Stimulated activated CD8-positive, alpha-beta memory T cell treated with anti-CD3 and anti-CD28 coated beads, Interleukin-2, amount 100 ng/mL, for 48 hours (primary cell): ENCODE data around the gene SERPINE1.
"Not testable (repeated sequence)": the region's sequence is repeated elsewhere in the genome, so short reads cannot be mapped to it uniquely, and the experiment has no call there.

Source experiments
- DNase-seq, 2 donors: peaks; one replicate each; pipeline ENCODE4 v3.0.0-alpha.2; 2020; ENCODE audit warnings: low read depth in 2 of 2

SERPINE1 gene

GRCh38 chr7:101122933-101123702 lies 3.8 kb upstream of the SERPINE1 start:
- DNase-seq, result no peak

GRCh38 chr7:101123703-101124068 lies 3.2 kb upstream of the SERPINE1 start:
- DNase-seq, result no peak

- no peak for DNase-seq
Observed at GRCh38 chr7:101124376-101125056, 2.4 kb upstream of the SERPINE1 start.

GRCh38 chr7:101125989-101126650 lies 784 bp upstream of the SERPINE1 start:
- no peak for DNase-seq

GRCh38 chr7:101127460-101128039 lies 646 bp downstream of the SERPINE1 start:
- DNase-seq, result no peak

GRCh38 chr7:101128040-101128834 lies 1.3 kb downstream of the SERPINE1 start:
- DNase-seq, result no peak

- DNase-seq, result no peak
Observed at GRCh38 chr7:101129603-101130117, 2.8 kb downstream of the SERPINE1 start.

GRCh38 chr7:101132626-101133600 lies 6.0 kb downstream of the SERPINE1 start:
- not testable (repeated sequence) for DNase-seq

GRCh38 chr7:101133621-101134398 lies 6.9 kb downstream of the SERPINE1 start:
- no peak for DNase-seq

GRCh38 chr7:101134399-101134980 lies 7.6 kb downstream of the SERPINE1 start:
- DNase-seq, result no peak

GRCh38 chr7:101137651-101138212 lies 10.8 kb downstream of the SERPINE1 start:
- no peak for DNase-seq

- peak; percentile 76 to 84 for DNase-seq
Observed at GRCh38 chr7:101138213-101138870, 11.4 kb downstream of the SERPINE1 start.

GRCh38 chr7:101140339-101140699 lies 13.4 kb downstream of the SERPINE1 start:
- DNase-seq, result no peak

- no peak for DNase-seq
Observed at GRCh38 chr7:101140746-101141382, 14.0 kb downstream of the SERPINE1 start.

- no peak for DNase-seq
Observed at GRCh38 chr7:101151908-101152651, 25.2 kb downstream of the SERPINE1 start.

GRCh38 chr7:101153969-101154692 lies 27.2 kb downstream of the SERPINE1 start, which contains the start of gene AP1S1:
TSS of gene AP1S1 (plus strand) at chr7:101154476. CDS start at chr7:101154515, 39 bp downstream.
- DNase-seq, result peak; percentile 92 to 93
